Fibroblast of skin of scalp (primary cell): ENCODE data around the gene DSE.

Experiments used
- DNase-seq: peaks from one replicate; pipeline ENCODE4 v3.0.0-alpha.2; 2013

DSE gene

GRCh38 chr6:116388924-116389323, 18.2 kb downstream of the DSE start:
- DNase-seq = no peak

GRCh38 chr6:116389357-116389756, 18.6 kb downstream of the DSE start:
- DNase-seq = peak; percentile 40

- DNase-seq = no peak
These were observed 19.8 kb downstream of the DSE start for GRCh38 chr6:116390581-116390980.

- DNase-seq = no peak
These were observed 21.6 kb downstream of the DSE start for GRCh38 chr6:116392132-116393013.

GRCh38 chr6:116393430-116393829, 22.7 kb downstream of the DSE start:
- no peak for DNase-seq

GRCh38 chr6:116395647-116396046, 24.9 kb downstream of the DSE start:
- no peak for DNase-seq

- peak; percentile 53 for DNase-seq
These were observed 25.7 kb downstream of the DSE start for GRCh38 chr6:116396441-116396840.

- DNase-seq = peak; percentile 88
These were observed 27.2 kb downstream of the DSE start for GRCh38 chr6:116397914-116398313.

GRCh38 chr6:116398316-116399010, 27.7 kb downstream of the DSE start:
- peak; percentile 85 for DNase-seq

GRCh38 chr6:116399287-116399686, 28.5 kb downstream of the DSE start:
- peak; percentile 46 for DNase-seq

GRCh38 chr6:116400328-116400727, 29.6 kb downstream of the DSE start:
- peak; percentile 51 for DNase-seq

- DNase-seq = peak; percentile 22
These were observed 31.6 kb downstream of the DSE start for GRCh38 chr6:116402108-116402937.

- DNase-seq = no peak
These were observed 32.5 kb downstream of the DSE start for GRCh38 chr6:116403205-116403604.

GRCh38 chr6:116404696-116405095, 33.9 kb downstream of the DSE start:
- DNase-seq = no peak

- peak; percentile 67 for DNase-seq
These were observed 34.4 kb downstream of the DSE start for GRCh38 chr6:116405138-116405537.

GRCh38 chr6:116405652-116406356, 35.1 kb downstream of the DSE start:
- peak; percentile 74 for DNase-seq

- peak; percentile 85 for DNase-seq
These were observed 36.1 kb downstream of the DSE start for GRCh38 chr6:116406678-116407345.

- DNase-seq = no peak
These were observed 37.7 kb downstream of the DSE start for GRCh38 chr6:116408491-116408890.

- no peak for DNase-seq
These were observed 39.0 kb downstream of the DSE start for GRCh38 chr6:116409756-116410155.

- DNase-seq = peak; percentile 52
These were observed 40.5 kb downstream of the DSE start for GRCh38 chr6:116411284-116411623.

GRCh38 chr6:116412270-116412669, 41.5 kb downstream of the DSE start:
- peak; percentile 47 for DNase-seq

- DNase-seq = no peak
These were observed 42.6 kb downstream of the DSE start for GRCh38 chr6:116413357-116413756.
